ENCODE measurements around the gene NDEL1.
A peak's percentile ranks its signal among the peaks of the same experiment; 100 is the strongest.

Gene NDEL1

DNA sequence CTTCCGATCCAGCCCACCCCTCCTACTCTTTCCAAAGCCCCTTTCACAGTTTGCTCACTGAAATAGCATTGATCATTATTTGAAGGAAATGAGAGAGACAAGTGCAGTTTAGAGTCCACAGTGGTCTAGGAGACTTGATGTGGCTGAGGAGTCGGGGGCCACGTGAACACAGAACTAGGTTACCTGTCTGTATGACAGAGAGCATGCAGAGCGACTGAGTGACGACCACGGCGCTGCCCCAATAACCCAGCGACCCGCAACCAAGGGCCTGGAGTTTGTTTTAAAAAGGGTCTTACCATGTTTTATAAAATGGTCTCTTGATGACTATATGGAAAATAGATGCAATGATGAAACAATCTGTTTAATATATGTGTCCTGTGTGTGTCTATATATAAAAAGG is 39.5 kb downstream of the NDEL1 start:
- H3K27ac ChIP-seq = no peak overlapping the region
- no peak for DNase-seq (ENCODE audit: low read depth, low spot score)

DNA sequence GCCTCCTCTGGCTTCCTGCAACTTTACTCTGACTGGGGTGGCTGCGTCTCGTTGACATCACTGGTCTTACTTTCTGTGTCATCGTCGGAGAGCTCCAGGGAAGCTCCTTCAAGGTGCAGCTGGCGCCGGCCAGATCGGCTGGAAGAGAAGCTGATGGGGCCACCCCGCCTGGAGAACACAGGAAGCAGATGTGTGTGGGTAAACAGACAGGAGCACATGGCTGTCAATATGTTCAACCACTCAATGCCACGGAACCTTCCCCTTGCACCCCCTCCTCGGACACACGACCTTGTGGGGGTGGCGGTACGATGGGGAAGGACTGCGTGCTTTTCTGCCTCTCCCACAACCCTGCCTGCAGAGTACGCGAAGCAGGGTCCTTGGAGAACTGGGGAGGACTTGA is 40.1 kb downstream of the NDEL1 start:
- DNase-seq (ENCODE audit: low read depth, low spot score) = no peak
- no peak overlapping the region for H3K27ac ChIP-seq

DNA sequence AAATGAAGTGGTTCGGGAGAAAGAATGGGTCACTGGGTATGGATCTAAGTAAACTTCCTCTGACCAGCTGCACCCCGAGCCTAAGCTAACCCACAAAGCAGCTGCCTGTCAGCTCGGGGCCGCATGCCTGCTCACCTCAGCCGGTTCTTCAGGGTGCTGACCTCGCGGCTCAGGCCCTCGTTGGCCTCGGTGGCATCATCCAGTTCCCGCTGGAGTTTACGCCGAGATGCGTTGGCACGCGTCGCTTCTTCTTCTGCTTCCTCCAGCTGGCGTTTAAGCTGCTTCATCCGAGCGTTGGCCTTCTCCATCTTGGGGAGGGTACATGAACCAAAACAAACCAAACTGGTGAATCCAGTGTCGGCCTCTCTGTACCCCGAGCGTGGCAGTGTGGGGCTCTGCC is 41.1 kb downstream of the NDEL1 start:
- H3K27ac ChIP-seq = no peak overlapping the region
- no peak for DNase-seq (ENCODE audit: low read depth, low spot score)

DNA sequence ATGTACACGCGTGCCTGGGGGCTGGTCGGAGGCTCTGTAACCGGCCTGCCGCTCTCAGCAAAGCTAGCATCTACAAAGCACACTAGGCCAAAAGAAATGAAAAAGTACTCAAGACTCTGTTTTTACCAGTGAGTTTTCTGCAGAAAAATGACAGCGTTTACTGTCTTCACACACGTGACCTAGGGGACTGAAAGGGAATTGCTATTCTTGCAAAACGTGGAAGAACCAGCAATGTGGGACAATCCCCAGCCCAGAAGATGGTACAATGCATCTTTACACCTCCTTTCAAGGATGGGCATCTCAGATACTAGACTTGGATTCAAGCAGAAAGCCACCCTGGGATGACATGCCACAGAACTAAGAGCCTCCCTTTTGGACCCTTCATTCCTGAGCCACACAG is 41.5 kb downstream of the NDEL1 start:
- no peak for DNase-seq (ENCODE audit: low read depth, low spot score)

DNA sequence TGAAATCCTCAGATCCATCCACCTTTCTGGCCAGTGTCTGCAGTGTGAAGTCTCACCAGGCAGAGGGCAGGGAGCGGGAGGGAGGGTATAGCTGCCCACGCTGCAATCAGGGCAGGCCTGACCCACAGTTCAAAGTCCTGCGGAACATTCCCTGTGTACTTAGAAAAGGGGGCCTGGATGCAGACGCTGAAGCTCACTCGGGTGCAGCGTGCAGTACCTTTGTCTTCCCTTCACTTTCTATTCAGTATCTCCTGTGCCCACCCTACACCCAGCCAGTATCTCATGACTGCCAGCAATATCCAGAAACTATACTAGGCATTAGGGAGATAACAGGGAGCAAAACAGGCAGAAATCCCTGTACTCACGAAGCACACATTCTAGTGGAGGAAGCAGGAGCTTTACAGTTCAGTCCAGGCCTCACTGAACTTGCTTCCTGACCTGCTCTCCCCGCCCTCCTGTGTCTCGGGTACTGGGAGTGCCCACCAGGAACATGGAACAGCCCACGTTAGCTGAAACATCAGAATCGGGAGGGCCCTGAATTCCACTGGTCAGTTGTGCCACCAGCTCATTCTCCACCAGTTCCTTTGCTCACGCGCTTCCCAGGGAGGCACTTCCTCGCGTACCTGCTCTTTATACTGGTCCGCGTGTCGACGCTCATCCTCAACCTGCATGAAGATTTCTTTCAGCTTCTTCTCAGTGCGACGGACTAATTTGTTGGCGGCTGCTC is 42.2 kb downstream of the NDEL1 start:
- no peak for DNase-seq (ENCODE audit: low read depth, low spot score)
- no peak overlapping the region for H3K27ac ChIP-seq

More for the DNA sequence above, 41.5 kb downstream of the NDEL1 start:
- H3K27ac ChIP-seq = no peak overlapping the region

DNA sequence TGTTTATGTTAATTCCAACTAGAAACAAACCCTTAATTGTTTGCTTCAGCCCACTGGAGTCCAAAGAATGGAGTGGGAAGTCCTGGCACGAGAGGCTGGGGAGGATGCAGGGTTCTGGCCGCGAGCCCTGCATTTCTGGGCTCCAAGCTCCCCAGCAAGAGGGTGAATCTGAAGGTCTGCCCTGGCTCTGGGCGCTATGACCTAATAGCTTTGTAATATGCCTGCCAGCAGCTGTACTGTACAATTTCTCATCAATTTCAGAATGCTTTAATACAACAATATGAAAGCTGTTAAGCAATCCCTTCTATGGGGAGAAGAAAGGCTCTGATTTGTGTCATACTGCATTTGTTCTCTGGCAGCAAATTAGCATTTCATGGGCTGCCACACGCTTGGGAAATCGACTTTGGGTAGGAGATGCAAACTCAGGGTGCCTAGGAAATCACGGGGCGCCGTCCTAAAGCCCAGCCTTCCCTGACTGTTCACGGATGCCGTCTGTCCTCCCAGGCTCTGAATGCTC is 43.8 kb downstream of the NDEL1 start:
- DNase-seq (ENCODE audit: low read depth, low spot score) = no peak
- no peak overlapping the region for H3K27ac ChIP-seq

DNA sequence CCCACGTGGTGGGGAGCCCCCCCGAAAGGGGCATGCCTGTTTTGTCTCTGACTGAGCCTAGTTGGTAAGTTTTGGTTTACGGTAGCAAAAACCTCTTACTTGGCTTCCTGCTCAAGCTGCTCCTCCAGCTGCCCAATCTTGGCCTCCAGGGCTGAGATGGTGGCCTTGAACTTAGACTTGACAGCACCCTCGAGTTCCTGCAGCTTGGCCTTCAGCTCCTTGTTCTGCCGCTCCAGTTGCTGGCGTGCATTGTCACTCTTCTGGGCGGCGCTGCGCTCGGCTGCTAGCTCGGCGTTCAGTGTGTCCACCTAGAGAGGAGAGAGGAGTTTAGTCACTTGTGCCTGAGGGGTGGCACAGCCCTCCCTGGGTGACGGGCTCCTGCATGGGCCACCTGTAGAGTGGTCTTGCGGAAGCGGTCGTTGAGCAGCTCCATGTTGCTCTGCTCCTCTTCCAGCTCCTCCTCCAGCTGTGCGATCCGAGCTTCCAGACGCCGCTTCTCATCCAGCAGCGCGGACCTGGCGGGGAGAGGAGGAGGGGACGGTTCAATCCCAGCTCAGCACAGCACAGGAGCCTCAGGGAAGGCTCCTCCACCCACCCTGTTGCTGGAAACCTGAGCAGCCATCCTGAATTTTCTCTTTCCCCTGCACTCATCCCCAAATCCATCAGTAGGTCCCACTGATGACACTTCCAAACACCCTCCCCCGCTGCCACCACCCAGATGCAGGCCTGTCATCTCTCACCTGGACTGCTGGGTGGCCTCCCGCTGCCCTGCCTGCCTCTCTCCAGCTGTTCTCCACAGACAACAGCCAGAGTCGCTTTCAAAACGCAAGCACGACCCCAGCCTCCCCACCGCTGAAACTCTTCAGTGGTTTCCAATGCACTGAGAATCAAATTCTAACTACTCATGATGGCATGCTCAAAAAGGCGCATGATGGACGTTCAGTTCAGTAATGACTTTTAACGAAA is 44.6 kb downstream of the NDEL1 start:
- H3K27ac ChIP-seq = no peak overlapping the region
- no peak for DNase-seq (ENCODE audit: low read depth, low spot score)

DNA sequence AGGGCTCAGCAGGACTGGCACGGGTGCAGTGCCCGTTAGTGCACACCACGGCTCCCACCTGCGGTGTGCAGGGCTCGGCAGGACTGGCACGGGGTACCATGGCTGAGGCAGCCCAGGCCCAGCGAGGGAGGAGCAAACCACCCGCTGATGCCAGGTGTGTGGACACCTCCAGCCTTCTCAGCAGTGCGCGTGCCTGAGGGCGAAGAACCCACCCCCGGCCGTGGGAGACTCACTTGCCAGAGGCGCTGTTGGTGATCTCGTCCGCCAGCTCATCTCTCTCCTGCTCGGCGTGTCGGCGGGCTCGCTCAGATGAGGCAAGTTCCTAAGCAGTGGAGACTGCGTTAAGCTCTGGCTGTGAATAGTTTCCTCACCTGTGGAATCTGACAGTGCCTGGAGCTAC is 45.4 kb downstream of the NDEL1 start:
- H3K27ac ChIP-seq = no peak overlapping the region
- DNase-seq (ENCODE audit: low read depth, low spot score) = no peak

DNA sequence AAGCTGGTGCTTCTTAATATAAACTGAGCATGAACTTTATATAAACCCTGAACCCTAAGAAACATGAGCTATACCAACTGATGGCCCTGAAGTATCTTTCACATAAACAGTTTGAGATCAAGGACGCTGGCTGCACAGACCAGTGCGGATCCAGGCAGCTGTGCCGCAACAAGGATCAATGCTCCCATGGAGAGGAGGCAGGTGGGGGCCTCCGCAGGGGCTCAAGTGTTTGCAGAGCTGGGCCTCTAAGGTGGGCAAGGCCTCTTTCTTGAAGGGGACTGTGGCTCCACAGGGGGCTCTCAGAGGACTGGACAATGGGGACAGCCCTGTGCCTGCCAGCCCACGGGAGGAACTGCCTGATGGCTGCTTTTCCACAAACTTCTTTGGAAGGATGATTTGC is 46.0 kb downstream of the NDEL1 start:
- H3K27ac ChIP-seq = no peak overlapping the region
- no peak for DNase-seq (ENCODE audit: low read depth, low spot score)

DNA sequence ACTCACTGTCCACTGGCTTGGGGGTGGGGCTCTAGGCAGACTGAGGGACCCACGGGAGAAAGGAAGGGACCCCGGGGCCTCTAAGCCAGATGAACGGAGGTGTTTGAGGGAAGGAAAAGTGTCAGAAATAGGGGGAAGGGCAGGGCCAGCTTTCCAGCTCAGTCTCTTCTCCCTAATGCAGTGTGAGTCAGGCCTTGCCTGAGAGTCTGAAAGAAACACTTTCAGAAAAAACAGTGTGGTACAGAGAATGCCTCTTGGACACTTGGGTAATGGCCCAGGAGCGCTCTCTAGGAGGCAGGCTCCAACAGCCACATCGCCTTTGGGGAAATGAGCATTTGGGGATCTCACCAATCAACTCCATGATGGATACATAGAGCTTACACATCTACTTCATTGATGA is 46.9 kb downstream of the NDEL1 start:
- no peak overlapping the region for H3K27ac ChIP-seq
- no peak for DNase-seq (ENCODE audit: low read depth, low spot score)

DNA sequence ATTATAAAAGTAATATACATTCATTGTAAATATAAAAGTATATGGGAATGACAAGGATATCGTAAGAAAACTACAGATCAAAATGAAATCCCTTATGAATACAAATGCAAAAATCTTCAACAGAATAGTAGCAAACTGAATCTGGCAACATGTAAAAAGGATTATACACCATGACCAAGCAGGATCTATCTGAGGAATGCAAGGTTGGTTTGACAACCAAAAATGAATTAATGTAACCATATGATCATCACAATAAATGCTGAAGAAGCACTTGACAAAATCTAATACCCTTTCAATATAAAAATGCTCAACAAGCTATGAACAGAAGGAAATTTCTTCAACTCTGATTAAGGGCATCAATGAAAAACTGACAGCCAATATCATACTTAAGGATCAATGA is 48.8 kb downstream of the NDEL1 start:
- no peak overlapping the region for H3K27ac ChIP-seq
- no peak for DNase-seq (ENCODE audit: low read depth, low spot score)

DNA sequence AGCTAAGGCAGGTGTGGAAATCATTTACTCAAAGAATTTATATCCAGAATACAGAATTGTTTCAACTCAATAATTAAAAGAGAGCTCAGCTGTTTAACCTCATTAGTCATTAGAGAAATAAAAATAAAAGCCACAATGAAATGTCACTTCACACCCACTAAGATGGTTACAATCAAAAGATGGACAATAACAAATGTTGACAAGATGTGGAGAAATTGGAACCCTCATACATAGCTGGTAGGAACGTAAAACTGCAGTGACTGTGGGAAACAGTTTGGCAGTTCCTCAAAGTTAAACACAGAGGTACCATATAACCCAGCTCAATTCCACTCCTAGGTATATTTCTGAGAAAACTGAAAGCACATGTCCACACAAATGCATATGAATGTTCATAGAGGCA is 49.8 kb downstream of the NDEL1 start:
- DNase-seq (ENCODE audit: low read depth, low spot score) = no peak
- H3K27ac ChIP-seq = no peak overlapping the region

DNA sequence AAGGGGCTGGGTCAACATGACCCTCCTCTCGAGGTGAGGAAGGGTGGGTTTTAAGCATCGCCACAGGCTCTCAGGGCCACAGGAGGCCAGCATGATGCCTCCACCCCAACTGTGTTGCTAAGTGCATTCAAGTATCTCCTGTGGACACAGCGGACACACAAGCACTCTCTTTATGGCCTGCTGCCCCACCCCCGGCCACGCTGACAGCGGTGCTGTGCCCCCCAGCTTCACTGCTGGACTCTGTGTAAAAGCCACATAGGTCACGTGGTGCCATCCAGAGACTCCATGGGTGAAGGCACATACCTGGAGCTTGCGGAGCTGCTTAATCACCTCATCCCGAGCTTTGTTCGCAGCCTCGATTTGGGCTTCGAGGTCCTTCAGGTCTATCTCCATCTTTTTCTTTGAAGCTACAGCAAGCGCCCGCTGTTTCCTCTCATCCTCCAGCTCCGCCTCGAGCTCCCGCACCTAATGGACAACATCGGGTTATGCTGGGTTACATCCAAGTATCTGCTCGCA is 51.5 kb downstream of the NDEL1 start:
- DNase-seq (ENCODE audit: low read depth, low spot score) = no peak

DNA sequence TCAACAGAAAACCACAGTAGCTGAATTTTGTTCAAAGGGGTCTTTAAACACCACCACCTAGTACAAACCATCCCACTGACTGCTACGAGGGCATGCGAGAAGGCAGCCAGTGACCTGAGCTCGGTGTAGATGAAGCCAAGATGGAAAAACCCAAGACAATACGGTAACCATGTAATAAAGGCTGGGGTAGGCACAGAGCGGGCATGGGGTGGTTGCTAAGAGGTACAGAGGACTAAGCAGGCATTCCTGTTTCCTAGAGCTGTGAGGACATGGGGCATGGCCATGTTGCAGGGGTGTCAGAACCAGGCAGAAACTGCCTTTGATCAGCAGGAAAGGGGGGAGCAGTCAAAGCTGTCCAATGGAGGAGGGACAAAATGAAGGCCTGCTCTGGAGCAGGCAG is 52.1 kb downstream of the NDEL1 start:
- H3K27ac ChIP-seq = peak overlapping the region; percentile 66

More for the DNA sequence above, 51.5 kb downstream of the NDEL1 start:
- no peak overlapping the region for H3K27ac ChIP-seq

DNA sequence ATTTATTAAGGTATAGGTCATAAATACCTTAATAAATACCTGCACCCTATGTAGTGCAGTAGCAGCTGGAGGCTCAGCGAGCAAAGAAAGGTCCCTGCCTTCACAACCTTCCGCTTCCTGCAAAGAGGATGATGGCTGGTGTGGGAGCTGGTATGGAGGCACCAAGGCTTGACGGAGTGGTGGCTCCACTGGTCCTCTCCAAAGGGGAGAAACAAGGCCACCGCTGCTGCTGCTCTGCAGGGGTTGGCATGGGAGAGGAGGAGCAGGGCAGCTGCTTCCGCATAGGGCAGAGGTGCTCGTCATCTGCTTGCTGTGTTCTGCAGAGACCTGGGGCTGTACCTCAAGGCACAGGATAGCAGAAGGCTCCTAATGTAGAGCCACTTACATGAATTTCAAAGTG is 52.8 kb downstream of the NDEL1 start:
- H3K27ac ChIP-seq = peak overlapping the region; percentile 66
- no peak for DNase-seq (ENCODE audit: low read depth, low spot score)

More for the DNA sequence above, 52.1 kb downstream of the NDEL1 start:
- no peak for DNase-seq (ENCODE audit: low read depth, low spot score)

DNA sequence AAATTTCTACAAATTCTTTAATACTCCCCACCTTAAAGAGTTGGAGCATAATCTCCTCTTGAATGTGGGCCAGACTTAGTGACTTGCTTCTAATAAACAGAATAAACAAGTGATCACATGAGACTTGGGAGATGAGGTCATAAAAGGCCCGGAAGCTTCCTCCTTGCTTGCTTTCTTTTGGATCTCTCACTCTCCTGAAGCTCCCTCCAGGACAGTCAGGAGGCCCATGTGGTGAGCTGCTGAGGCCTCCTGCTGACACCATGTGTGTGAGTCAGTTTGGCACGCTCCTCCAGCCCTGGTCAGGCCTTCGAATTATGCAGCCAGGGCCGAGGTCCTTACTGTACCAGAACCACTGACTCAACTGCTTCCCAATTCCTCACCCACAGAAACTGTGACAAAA is 53.2 kb downstream of the NDEL1 start:
- H3K27ac ChIP-seq = peak overlapping the region; percentile 66
- DNase-seq (ENCODE audit: low read depth, low spot score) = peak; percentile 60

DNA sequence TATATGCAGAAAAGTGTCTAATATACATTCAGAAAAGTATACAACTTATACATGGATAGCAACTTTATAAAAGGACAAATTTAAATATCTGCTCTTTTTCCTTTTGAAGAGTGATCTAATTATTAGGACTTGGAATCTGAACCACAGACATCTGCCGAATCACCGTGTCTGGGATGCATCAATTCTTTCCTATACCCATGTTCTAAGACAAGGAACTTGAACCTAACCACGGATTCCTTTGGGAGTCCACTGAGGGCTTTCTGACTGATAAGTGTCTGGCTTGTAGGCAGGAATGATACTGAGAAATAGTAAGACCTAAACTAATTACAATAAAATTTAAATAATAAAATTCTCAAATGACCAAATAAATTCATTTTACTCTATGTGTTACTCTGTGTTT is 54.2 kb downstream of the NDEL1 start:
- peak overlapping the region; percentile 66 for H3K27ac ChIP-seq
- no peak for DNase-seq (ENCODE audit: low read depth, low spot score)

DNA sequence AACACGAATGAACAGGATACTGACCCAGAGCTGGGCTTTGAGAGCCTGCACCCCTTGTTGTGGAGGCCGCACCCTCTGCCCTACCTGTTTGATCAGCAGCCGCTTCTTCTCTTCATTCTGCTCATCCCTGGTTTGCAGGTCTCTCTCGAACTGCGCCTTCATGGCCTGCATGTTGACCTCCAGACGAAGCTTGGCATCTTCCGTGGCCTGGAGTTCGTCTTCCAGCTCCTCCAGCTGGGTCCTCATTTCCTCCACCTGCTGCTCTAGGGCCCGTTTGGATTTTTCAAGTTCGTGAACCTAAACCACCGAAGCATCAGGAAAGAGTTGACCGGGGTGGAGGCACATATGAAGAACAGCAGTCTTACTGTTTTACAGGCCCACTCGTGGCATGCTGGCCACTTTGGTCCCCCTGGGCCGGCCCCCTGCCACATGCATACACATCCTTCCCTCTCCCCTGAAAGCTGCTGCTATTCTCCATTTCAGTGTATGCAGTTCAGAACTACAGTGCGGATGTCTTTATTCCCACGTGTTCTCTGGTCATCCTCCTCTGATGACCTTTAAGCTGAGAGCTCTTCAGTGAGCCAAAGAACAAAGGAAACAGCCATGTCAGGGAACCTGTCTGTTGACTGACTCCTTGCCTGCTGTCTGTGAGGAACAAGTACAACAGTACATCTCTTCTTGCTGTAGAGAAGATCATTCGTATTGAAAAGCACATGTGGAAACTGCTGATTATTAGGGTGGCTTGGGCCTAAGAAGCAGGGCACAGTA is 54.8 kb downstream of the NDEL1 start:
- no peak for DNase-seq (ENCODE audit: low read depth, low spot score)
- peak overlapping the region; percentile 66 for H3K27ac ChIP-seq

DNA sequence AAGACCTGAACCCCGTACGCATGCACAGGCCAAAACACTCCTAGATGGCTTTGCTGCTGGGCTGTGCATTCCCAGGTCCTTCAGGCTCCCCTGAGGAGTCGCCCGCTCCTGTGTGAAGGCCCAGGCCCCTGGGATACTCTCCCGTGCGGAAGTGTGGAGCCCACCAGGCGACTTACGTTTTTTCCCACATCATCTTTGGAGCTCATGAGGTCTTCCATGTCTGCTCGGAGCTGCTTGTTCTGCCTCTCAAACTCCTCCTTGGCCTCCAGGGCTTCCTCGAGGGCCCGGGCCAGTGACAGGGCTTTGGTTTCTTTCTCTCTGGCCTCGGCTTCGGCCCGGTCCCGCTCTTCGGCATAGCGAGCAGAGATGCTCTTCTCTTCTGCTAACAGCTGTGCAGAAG is 56.4 kb downstream of the NDEL1 start:
- no peak for DNase-seq (ENCODE audit: low read depth, low spot score)
- H3K27ac ChIP-seq = no peak overlapping the region

DNA sequence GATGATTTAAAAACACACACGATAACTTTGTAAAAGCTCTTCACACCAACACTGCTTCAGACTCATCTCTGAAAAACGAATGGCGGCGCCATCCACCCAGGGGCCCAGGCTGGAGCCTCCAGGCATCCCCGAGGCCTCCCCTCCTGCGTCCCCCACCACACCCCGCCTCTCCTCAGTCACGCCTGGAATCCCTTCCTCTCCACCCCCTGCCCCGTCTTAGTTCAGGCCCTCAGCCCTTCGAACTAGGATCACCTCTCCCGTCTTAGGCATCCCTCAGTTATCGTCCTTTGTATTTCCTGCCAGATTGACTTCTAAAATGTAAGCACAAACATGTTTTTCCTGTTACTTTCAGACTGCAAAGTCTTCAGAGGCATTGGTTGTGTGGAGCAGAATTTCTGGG is 58.3 kb downstream of the NDEL1 start:
- DNase-seq (ENCODE audit: low read depth, low spot score) = no peak

More for the DNA sequence above, 58.3 kb downstream of the NDEL1 start:
- no peak overlapping the region for H3K27ac ChIP-seq
